ENCODE measurements around the gene BAIAP2. TPM values are rescaled to one million over a fixed set of nuclear protein-coding genes. Genes with fewer than 3 reads are reported as not detected.
A peak's percentile ranks its signal among the peaks of the same experiment; 100 is the strongest.

BAIAP2 gene
- total RNA-seq, 4 donors from 2014 or later, result 7.3 to 36.1 (median 15.4) TPM

- no peaks in the 10 kb centered on the region for H3K27me3 ChIP-seq
- H3K27ac ChIP-seq, result peak overlapping the region; percentile 61 to 78 (median 72)
- intact Hi-C loops (cut with DNase I; ENCODE audit: low total_unique reads), result no loop called here
- ATAC-seq (no peak), DNase-seq (no peak)
- TF ChIP-seq CTCF (IDR thresholded peaks at IDR 0.05 in 4 of 5, conservative IDR thresholded peaks at IDR 0.05 in 1 of 5), result no peak
- TF ChIP-seq POLR2A (IDR thresholded peaks at IDR 0.05), result no peak
- H3K4me3 ChIP-seq, result no peak overlapping the region
- no peaks in the 10 kb centered on the region for H3K36me3 ChIP-seq
- no peaks in the 10 kb centered on the region for H3K9me3 ChIP-seq
- peaks cover 20 to 34% of the 10 kb centered on the region in 2 donors for H3K4me1 ChIP-seq
- in situ Hi-C loops (cut with MboI; ENCODE audit: low sequenced_read_pairs in 4 of 4), result no loop called here
Measured at GRCh38 chr17:81046132-81046769, 11.3 kb downstream of the BAIAP2 start.

- peaks cover 20 to 34% of the 10 kb centered on the region in 2 donors for H3K4me1 ChIP-seq
Measured at GRCh38 chr17:81046770-81047359, 11.9 kb downstream of the BAIAP2 start.

GRCh38 chr17:81048827-81049371 lies 13.9 kb downstream of the BAIAP2 start:
- Histone ChIP-seq H3K4me3 (no peak overlapping the region), H3K36me3 (no peaks in the 10 kb centered on the region), H3K4me1 (peaks cover 20 to 22% of the 10 kb centered on the region in 2 donors), H3K9me3 (no peaks in the 10 kb centered on the region), H3K27me3 (no peaks in the 10 kb centered on the region), H3K27ac (peak overlapping the region in 2 of 4 donors; percentile 72 to 74)
- no peak for ATAC-seq
- in situ Hi-C loops (cut with MboI; ENCODE audit: low sequenced_read_pairs in 4 of 4), result no loop called here
- TF ChIP-seq CTCF (IDR thresholded peaks at IDR 0.05 in 4 of 5, conservative IDR thresholded peaks at IDR 0.05 in 1 of 5) (no peak), POLR2A (IDR thresholded peaks at IDR 0.05) (no peak)
- DNase-seq, result no peak
- intact Hi-C loops (cut with DNase I; ENCODE audit: low total_unique reads), result no loop called here

More at GRCh38 chr17:81046770-81047359, 11.9 kb downstream of the BAIAP2 start:
- DNase-seq, result no peak
- no peak for ATAC-seq
- in situ Hi-C loops (cut with MboI; ENCODE audit: low sequenced_read_pairs in 4 of 4), result no loop called here
- TF ChIP-seq CTCF (IDR thresholded peaks at IDR 0.05 in 4 of 5, conservative IDR thresholded peaks at IDR 0.05 in 1 of 5) (no peak), POLR2A (IDR thresholded peaks at IDR 0.05) (no peak)
- Histone ChIP-seq H3K27me3 (no peaks in the 10 kb centered on the region), H3K9me3 (no peaks in the 10 kb centered on the region), H3K27ac (peak overlapping the region in 3 of 4 donors; percentile 6 to 74 (median 18)), H3K36me3 (no peaks in the 10 kb centered on the region), H3K4me3 (no peak overlapping the region)
- intact Hi-C loops (cut with DNase I; ENCODE audit: low total_unique reads), result no loop called here

GRCh38 chr17:81049372-81049911 lies 14.5 kb downstream of the BAIAP2 start:
- Histone ChIP-seq H3K27ac (peak overlapping the region; percentile 52 to 74 (median 72)), H3K4me1 (peaks cover 17 to 18% of the 10 kb centered on the region in 2 donors), H3K9me3 (no peaks in the 10 kb centered on the region), H3K36me3 (no peaks in the 10 kb centered on the region), H3K27me3 (no peaks in the 10 kb centered on the region), H3K4me3 (peak overlapping the region in 1 of 4 donors; percentile 19)
- ATAC-seq, result no peak
- no peak for DNase-seq
- in situ Hi-C loops (cut with MboI; ENCODE audit: low sequenced_read_pairs in 4 of 4), result no loop called here
- TF ChIP-seq POLR2A (IDR thresholded peaks at IDR 0.05) (no peak), CTCF (IDR thresholded peaks at IDR 0.05 in 4 of 5, conservative IDR thresholded peaks at IDR 0.05 in 1 of 5) (no peak)
- intact Hi-C loops (cut with DNase I; ENCODE audit: low total_unique reads), result no loop called here

All from gastrocnemius medialis (tissue), 4 donors.